ENCODE data around the gene CTLA4. TPM values are rescaled to one million over a fixed set of nuclear protein-coding genes. Genes with fewer than 3 reads are reported as not detected.

Gene CTLA4
- total and polyA plus RNA-seq, 9 of the 15 experiments (the other 6 are each of a cell fraction or from before 2014, with no cell fraction given), result 0.10 to 0.22 (median 0.11) TPM; not detected in 4

GRCh38 chr2:203820969-203821368, 46.6 kb upstream of the CTLA4 start (continued):
- TF ChIP-seq, protein P1, sequence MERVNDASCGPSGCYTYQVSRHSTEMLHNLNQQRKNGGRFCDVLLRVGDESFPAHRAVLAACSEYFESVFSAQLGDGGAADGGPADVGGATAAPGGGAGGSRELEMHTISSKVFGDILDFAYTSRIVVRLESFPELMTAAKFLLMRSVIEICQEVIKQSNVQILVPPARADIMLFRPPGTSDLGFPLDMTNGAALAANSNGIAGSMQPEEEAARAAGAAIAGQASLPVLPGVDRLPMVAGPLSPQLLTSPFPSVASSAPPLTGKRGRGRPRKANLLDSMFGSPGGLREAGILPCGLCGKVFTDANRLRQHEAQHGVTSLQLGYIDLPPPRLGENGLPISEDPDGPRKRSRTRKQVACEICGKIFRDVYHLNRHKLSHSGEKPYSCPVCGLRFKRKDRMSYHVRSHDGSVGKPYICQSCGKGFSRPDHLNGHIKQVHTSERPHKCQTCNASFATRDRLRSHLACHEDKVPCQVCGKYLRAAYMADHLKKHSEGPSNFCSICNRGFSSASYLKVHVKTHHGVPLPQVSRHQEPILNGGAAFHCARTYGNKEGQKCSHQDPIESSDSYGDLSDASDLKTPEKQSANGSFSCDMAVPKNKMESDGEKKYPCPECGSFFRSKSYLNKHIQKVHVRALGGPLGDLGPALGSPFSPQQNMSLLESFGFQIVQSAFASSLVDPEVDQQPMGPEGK (CRISPR knock-in tag; IDR thresholded peaks at IDR 0.05; ENCODE audit: borderline replicate concordance), result no peak
- no peak for TF ChIP-seq ZNF584 (CRISPR knock-in tag; IDR thresholded peaks at IDR 0.05; ENCODE audit: low read depth)
- TF ChIP-seq TAF15 (IDR thresholded peaks at IDR 0.05; ENCODE audit: low read depth, low read length), result no peak
- TF ChIP-seq PTRF (tag; IDR thresholded peaks at IDR 0.05), result no peak

DNA sequence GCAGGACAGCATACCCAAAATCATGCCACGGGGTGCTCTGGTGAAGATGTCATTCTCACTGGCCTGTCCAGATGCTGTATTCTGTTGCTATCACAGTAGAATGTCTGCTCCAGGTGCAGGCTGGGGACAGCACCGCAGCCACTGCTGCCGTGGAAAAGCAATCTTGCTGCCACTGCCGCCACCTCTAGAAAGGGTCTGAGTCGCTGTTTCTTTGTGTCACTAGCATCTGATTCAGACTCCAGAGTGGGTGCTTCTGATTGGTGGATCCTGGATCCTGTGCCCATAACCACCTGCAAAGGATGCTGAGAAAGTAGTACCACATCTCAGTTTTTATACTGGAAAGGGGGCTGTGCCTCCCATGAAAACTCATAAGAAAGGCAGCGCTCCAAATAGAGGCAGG, 45.3 kb upstream of the CTLA4 start:
- no peak for ATAC-seq

More for the DNA sequence above, 45.3 kb upstream of the CTLA4 start:
- TF ChIP-seq TFAM (CRISPR knock-in tag; conservative IDR thresholded peaks at IDR 0.05) (no peak), PML (IDR thresholded peaks at IDR 0.05; ENCODE audit: low read length) (no peak), SREBF2 (CRISPR knock-in tag; IDR thresholded peaks at IDR 0.05) (no peak), FOXA3 (CRISPR knock-in tag; conservative IDR thresholded peaks at IDR 0.05 in 1 of 2, IDR thresholded peaks at IDR 0.05 in 1 of 2) (no peak), E4F1 (CRISPR knock-in tag; IDR thresholded peaks at IDR 0.05; ENCODE audit: borderline replicate concordance) (no peak), SMC3 (conservative IDR thresholded peaks at IDR 0.05; ENCODE audit: insufficient read depth, low read depth, low read length) (no peak), NFE2L1 (tag; IDR thresholded peaks at IDR 0.05; ENCODE audit: borderline replicate concordance, low read depth) (no peak), BRF1 (IDR thresholded peaks at IDR 0.05; ENCODE audit: borderline replicate concordance, extremely low read depth, insufficient read length) (no peak)
- H4K20me1 ChIP-seq (replicated peaks; ENCODE audit: control insufficient read depth, insufficient read depth, low read length), result no peaks in the 10 kb centered on the region
- no peak for DNase-seq (ENCODE audit: extremely low read depth in 1 of 4, low spot score in 3 of 4)
- H3K9ac ChIP-seq (ENCODE audit: insufficient read depth in 1 of 2, low read depth in 2 of 2, low read length in 2 of 2), result no peak overlapping the region
- no peaks in the 10 kb centered on the region for H3K9me3 ChIP-seq (replicated peaks; ENCODE audit: control insufficient read depth, insufficient read depth, low read depth, low read length)
- WGBS (ENCODE audit: insufficient coverage, low coverage, missing lambda C conversion rate), result 3% methylated on average over 6 of the region's 6 CpGs
- ChIA-PET CTCF (ENCODE audit: low intra/inter-chr PET ratio) (no interaction called here), POLR2A (no interaction called here)
- intact Hi-C loops (cut with micrococcal nuclease) (no loop called here), in situ Hi-C loops (cut with MboI) (loop anchor here (10.0 kb wide), 1 partner anchor 1247 kb away; no protein-coding TSS in a partner anchor)
- H2AFZ ChIP-seq (ENCODE audit: low read depth, low read length), result no peak overlapping the region
- H3K27me3 ChIP-seq (ENCODE audit: control insufficient read depth in 2 of 2, insufficient read depth in 2 of 2, low read length in 2 of 2), result peaks cover 0 to 15% of the 10 kb centered on the region in 2 experiments; a peak in 2 of 5 replicates
- no peaks in the 10 kb centered on the region for H3K79me2 ChIP-seq (ENCODE audit: control insufficient read depth, insufficient read depth, low read length)
- no peak overlapping the region for H3K4me2 ChIP-seq (ENCODE audit: insufficient read depth, low read length)
- H3K36me3 ChIP-seq (ENCODE audit: control insufficient read depth, insufficient read depth, low read length), result no peaks in the 10 kb centered on the region
- no peaks in the 10 kb centered on the region for H3K9me1 ChIP-seq (ENCODE audit: control insufficient read depth, insufficient read depth, low read length)
- no peaks in the 10 kb centered on the region for H3K4me1 ChIP-seq (replicated peaks in 1 of 2; ENCODE audit: control insufficient read depth in 2 of 2, insufficient read depth in 2 of 2, low read length in 2 of 2)
- BruUV-seq (replicated peaks), result no TSS peak
- no peak overlapping the region for H3K27ac ChIP-seq (ENCODE audit: extremely low read depth, low read depth, low read length)
- H3K4me3 ChIP-seq, result no peak overlapping the region
- FAIRE-seq, result no peak
